GM19025 (cell line): Measurements from ENCODE around the gene CLDN19.
"Not testable (repeated sequence)": the region's sequence is repeated elsewhere in the genome, so short reads cannot be mapped to it uniquely, and the experiment has no call there.

Experiments used
- ATAC-seq: cut with Tn5 transposase; IDR thresholded peaks from one replicate; pipeline ENCODE4 v1.9.1; 2021; ENCODE audit warnings: mild to moderate bottlenecking, low read depth, moderate library complexity; ENCODE audit not compliant: unreplicated experiment

CLDN19 gene

DNA sequence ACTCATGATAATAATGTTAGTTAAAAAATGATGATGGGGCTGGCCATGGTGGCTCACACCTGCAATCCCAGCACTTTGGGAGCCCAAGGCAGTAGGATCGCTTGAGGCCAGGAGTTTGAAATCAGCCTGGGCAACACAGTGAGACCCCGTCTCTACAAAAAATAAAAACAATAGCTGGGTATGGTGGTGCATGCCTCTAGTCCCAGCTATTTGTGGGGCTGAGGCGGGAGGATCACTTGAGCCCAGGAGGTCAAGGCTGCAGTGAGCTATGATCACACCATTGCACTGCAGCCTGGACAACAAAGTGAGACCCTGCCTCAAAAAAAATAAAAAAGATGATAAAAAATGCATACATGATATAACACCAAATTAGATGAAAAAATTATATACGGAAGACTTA, 21.5 kb upstream of the CLDN19 start:
- no peak for ATAC-seq

DNA sequence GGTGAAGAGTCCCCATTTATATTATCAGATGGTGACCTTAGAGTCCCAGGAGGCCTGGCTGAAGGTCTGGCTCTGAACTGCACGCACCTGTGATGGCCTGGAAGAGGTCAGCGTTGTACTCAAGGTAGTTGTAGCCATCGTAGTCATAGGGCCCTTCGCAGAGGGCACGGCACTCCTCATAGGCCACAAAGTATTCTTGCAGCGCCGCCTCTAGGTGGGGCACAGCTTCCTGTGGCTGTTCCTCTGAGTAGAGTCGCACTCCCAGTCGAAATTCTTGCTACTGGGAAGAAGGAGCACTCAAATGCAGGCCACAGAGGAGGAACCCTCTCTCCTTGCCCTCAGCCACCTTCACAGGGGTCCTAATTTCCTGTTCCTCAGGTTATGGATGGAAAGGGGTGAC, 19.1 kb upstream of the CLDN19 start:
- ATAC-seq = no peak

- ATAC-seq = no peak
Measured at GRCh38 chr1:42758641-42759040, 18.6 kb upstream of the CLDN19 start.

GRCh38 chr1:42757892-42758275, 17.8 kb upstream of the CLDN19 start:
- ATAC-seq = no peak

- no peak for ATAC-seq
Measured at GRCh38 chr1:42756956-42757891, 17.2 kb upstream of the CLDN19 start.

DNA sequence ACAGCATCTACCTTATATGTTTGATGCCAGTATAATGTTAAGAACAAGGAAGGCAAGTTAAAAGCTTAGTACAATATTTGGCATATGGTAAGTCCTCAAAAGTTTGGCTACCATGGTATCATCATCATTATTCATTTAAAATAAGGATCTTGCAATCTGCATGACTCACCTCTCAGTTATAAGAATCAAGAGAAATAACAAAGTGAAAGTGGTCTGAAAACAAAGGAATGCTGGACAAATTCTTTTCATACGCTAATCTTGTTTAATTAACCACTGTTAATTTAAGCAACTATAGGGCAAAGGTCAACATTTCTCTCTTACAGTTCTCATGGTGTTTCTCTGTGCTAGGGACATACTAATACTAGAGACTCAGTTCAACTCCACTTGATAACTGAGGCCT, 13.0 kb upstream of the CLDN19 start:
- ATAC-seq = no peak

DNA sequence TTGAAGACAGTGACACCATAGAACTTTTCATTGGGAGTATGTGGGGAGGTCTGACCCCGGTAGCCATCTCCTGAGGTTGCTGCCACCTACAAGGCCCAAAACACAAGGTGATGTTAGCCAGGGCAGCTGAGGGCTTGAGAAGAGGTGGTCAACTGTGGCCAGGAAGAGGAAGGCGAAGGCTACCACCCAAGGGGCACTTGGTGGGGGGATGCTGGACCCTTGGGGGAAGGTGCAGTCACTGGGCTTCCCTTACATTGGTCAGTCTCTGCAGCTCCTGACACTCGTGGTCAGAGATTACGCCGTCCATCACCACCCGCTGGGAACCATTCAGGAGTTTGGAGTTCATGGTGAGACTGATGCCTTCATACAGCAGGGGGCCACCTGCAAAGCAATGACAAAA, 12.2 kb upstream of the CLDN19 start:
- no peak for ATAC-seq

GRCh38 chr1:42751511-42752070, 11.6 kb upstream of the CLDN19 start:
- not testable (repeated sequence) for ATAC-seq

- no peak for ATAC-seq
Measured at GRCh38 chr1:42750041-42750440, 10.0 kb upstream of the CLDN19 start.

DNA sequence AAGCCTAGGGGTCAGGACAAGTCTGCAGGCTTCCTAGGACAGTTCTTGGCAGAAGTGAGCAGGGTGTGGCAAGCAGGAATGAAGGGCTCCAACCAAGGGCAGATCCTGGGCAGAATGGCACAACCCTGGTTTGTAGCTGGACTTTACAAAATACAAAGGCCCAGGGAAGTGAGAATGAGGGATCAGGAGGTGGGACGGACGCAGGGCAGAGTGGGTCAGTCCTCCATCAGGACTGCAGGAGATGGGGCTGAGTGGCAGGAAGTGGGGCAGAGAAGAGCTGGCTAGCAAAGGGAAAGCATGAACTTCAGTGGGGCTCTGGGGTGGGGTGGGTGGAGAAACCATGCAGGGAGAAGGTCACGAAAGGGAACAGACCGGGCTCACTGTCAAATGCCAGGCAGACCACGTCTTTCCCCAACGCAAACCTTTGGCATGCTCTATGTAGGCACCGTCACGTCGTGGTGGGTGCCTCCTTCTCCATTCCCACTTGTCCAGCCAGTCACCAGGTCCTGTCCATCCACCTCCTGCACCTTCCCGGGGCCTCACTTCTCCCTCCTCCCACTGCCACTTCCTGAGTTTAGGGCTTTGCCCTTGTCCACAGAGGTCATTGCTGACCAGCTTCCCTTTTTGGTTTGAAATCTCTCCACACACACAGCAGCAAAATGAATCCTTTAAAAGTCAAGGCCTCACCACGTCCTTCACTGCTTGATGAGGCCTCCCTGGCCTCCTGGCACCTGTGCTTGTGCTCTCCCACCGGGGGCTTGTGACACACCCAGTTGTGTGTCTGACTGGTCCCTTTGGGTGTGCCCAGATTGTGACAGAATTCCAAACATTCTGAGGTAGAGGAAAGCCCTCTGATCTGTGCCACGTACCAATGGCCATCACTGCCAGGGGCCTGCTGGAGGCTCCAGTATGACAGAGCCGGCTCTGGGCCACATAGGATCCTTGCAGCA, 8.7 kb upstream of the CLDN19 start:
- no peak for ATAC-seq

GRCh38 chr1:42748021-42748420, 8.0 kb upstream of the CLDN19 start:
- ATAC-seq = no peak

DNA sequence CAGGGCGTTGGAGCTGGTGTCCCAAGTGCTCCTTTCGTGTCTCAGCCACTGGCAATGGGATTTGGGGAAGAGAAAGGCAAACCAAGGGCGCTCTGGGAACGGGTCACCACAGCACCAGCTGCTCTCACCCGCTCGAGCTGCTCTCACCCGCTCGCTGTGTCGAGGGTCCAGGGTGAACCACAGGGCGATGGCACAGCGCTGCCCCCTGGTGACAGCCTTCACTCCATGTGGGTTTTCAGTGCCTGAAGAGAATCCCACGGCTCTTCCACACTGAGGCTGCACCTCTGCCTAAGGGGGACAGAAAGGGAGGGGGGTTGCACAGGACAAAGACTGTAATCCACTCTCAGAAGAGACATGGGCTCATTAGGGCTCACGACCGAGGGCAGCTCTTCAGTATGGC, 7.1 kb upstream of the CLDN19 start:
- ATAC-seq = no peak

- no peak for ATAC-seq
Measured at GRCh38 chr1:42746436-42747105, 6.5 kb upstream of the CLDN19 start.

DNA sequence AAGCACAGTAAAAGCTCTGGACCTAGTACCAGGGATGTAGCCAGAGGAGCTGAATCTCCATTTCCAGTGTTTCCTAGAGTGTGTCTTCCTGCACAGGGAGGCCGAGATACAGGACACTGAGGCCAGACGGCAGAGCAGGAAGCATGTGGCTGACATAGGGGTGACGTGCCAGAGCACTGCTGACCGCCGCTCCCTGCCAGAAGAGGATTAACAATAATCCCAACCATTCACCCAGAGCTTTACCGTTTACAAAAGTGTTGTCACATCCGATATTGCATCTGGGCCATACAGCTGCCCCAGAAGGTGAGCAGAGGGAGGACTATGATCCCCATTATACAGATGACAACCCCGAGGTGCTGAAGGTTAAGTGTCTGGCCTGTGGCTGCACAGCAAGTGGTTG, 5.8 kb upstream of the CLDN19 start:
- no peak for ATAC-seq

GRCh38 chr1:42744148-42744413, 4.0 kb upstream of the CLDN19 start:
- no peak for ATAC-seq

DNA sequence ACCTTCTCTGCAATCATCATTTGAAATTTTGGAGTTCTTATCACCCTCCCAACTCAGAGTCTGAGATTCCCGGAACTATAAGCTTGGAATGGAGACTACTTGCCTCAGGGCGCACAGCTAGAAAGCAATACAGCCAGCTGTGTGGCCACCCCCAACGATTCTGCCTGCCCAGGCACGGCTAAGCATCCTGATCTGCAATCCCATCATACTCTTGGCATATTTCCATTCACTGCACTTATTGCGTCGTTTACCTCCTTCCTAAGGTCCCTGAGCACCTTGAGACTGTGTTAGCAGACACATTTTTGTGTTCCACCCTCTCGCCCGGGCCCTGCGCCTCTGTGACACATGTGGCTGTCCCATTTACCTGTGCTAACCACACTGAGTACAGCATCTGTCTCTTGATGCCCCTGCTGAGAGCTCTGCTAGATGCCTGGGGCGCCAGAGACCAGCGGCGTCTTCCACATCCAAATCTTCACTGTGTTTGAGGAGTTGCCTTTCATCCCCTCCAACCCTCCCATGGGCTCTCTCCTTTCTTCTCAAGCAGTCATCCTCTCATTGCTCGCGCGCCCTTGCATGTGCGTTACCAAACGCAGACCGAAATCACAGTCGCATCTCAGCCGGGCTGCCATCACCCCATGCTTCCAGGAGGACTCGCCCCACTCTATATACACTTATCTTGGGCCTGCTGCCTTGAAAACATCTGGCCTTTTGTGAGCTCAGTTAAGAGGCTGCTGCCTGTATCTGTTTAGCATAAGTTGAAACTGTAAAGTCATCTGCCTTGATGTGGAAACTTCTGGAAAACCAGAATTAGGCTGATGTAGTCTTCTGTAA, 3.5 kb upstream of the CLDN19 start:
- ATAC-seq = no peak

- ATAC-seq = no peak
Measured at GRCh38 chr1:42742617-42743316, 2.7 kb upstream of the CLDN19 start.

DNA sequence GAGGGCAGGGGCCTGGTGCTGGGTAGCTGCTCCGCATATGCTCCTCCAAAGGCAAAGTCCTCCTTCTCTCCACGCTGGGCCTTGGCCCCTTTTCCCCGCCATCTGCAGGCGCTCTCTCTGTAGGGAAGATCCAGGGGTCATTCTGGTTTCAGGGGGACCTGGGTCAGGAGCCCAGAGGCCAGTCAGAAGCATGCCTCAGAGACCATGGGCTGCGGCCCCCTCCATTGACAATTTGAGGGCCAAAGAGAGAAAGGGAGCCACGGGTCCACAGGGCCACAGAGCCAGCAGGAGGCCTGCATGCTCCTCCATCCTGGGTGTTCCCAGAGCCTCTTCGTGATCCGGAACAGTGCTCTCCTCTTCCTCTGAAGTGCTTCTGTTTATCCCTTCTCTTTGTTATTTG, 2.1 kb upstream of the CLDN19 start:
- ATAC-seq = no peak

GRCh38 chr1:42741706-42742105, 1.7 kb upstream of the CLDN19 start:
- no peak for ATAC-seq
